ENCODE data around the gene CRELD2.

GRCh38 chr22:49920859-49921258, 2.4 kb downstream of the CRELD2 start:
- TF ChIP-seq CTCF (IDR thresholded peaks at IDR 0.05; ENCODE audit: insufficient read depth, low read length, poor library complexity, severe bottlenecking) (no peak), EZH2phosphoT487 (conservative IDR thresholded peaks at IDR 0.05; ENCODE audit: low read length) (no peak)

All from SU-DHL-6 (cell line).